ENCODE measurements around the gene NBPF1.
"Not testable (repeated sequence)": the region's sequence is repeated elsewhere in the genome, so short reads cannot be mapped to it uniquely, and the experiment has no call there.

NBPF1 gene

GRCh38 chr1:16644193-16644481, 30.8 kb upstream of the NBPF1 start:
- H3K4me3 ChIP-seq (ENCODE audit: low read length): peak overlapping the region; percentile 94
- DNase-seq (ENCODE audit: low read depth): no peak
- TF ChIP-seq CTCF (IDR thresholded peaks at IDR 0.05; ENCODE audit: insufficient read depth, low read depth, low read length, missing control alignments): no peak

GRCh38 chr1:16643476-16644192, 30.3 kb upstream of the NBPF1 start:
- peak overlapping the region; percentile 94 for H3K4me3 ChIP-seq (ENCODE audit: low read length)
- DNase-seq (ENCODE audit: low read depth): not testable (repeated sequence)

GRCh38 chr1:16643001-16643411, 29.6 kb upstream of the NBPF1 start:
- DNase-seq (ENCODE audit: low read depth); H3K4me3 ChIP-seq (ENCODE audit: low read length): not testable (repeated sequence)

DNA sequence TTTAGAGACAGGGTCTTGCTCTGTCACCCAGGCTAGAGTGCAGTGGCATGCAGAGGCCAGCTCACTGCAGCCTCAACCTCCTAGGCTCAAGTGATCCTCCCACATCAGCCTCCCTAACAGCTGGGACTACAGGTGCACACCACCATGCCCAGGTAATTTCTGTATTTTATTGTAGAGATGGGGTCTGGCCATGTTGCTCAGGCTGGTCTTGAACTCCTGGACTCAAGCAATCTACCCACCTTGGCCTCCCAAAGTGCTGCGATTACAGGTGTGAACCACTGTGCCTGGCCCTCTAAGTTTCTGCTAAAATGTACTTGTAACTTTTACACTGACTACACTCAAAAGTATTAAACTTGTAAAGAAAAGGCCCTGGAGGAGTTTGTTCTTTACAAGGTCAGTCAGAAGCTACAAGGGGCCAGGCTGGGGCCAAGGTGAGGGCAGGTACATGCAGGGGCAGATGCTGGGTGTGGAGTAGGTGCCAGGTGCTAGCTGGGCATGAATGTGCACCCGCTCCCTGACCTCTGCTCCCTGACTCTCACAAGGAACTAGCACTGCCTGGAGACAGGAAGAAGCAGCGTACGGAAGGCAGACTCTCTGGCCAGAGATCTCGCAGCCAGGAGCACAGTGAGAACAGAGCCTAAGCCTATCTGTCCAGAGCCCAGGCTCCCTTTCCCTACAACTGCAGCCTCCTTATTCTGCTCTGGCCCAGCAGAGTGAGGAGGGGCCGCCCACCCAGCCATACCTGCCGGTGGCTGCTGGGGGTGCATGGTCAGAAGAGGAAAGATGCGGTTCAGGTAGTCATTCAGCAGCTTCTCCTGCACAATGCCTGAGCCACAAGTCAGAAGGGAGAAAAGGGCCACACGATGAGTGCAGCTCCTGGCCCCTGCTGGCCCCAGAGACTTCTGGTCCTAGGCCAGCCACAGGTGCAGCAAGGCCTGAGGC, 28.9 kb upstream of the NBPF1 start:
- not testable (repeated sequence) for DNase-seq (ENCODE audit: low read depth); H3K4me3 ChIP-seq (ENCODE audit: low read length)

GRCh38 chr1:16641159-16641975, 28.0 kb upstream of the NBPF1 start:
- not testable (repeated sequence) for DNase-seq (ENCODE audit: low read depth); H3K4me3 ChIP-seq (ENCODE audit: low read length)

- not testable (repeated sequence) for DNase-seq (ENCODE audit: low read depth); H3K4me3 ChIP-seq (ENCODE audit: low read length)
Observed at GRCh38 chr1:16639091-16640031, 26.0 kb upstream of the NBPF1 start.

DNA sequence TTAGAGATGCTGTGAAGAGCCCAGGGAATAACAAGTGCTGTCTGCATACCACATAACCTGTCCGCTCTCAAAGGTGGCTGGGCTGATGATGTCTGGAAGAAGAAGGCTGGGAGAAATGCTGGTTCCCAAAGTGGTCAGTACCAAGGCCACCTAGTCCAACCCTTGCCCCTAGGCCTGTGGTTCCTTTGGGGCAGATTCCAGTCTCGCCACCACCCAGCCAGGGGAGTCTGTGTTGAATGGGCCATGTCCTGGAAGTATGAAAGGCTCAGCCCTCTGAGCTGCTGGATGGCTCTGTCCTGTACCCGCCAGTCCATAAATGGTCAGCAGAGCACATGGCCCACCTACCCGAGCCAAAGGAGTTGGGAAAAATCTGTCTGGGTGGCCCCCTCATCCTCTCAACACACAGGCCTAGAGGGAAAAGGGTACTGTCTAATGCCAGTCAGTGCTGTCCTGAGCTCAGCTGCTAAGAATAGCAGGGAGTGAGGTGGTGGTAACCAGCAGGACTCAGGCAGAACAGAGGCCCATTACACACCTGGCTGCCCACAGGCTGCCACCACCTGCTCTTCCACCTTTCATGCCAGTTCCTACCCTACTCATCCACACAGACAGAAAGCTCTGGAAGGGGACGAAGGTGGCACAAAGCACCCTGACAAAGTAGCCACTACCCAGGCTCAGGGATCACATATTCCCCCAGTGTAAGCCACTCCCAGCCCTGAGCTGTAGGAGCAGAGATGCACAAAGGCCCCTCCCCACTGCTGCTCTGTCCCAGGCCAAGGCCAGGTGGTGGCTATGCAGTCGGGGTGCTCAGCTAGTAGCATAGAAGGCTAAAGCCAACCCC, 24.8 kb upstream of the NBPF1 start:
- H3K4me3 ChIP-seq (ENCODE audit: low read length); DNase-seq (ENCODE audit: low read depth): not testable (repeated sequence)

- not testable (repeated sequence) for DNase-seq (ENCODE audit: low read depth); H3K4me3 ChIP-seq (ENCODE audit: low read length)
Observed at GRCh38 chr1:16636551-16637195, 23.3 kb upstream of the NBPF1 start.

DNA sequence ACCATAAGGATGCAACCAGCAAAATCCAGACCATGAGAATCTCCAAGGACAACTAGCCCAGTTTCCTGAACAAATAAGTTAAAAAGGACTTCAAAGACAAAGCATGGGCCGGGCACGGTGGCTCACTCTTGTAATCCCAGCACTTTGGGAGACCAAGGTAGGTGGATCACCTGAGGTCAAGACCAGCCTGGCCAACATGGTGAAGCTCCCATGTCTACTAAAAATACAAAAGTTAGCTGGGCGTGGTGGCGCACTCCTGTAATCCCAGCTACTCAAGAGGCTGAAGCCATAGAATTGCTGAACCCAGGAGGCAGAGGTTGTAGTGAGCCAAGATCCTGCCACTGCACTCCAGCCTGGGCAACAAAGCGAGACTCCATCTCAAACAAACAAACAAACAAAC, 22.6 kb upstream of the NBPF1 start:
- DNase-seq (ENCODE audit: low read depth); H3K4me3 ChIP-seq (ENCODE audit: low read length): not testable (repeated sequence)

- DNase-seq (ENCODE audit: low read depth); H3K4me3 ChIP-seq (ENCODE audit: low read length): not testable (repeated sequence)
Observed at GRCh38 chr1:16633540-16634282, 20.3 kb upstream of the NBPF1 start.

DNA sequence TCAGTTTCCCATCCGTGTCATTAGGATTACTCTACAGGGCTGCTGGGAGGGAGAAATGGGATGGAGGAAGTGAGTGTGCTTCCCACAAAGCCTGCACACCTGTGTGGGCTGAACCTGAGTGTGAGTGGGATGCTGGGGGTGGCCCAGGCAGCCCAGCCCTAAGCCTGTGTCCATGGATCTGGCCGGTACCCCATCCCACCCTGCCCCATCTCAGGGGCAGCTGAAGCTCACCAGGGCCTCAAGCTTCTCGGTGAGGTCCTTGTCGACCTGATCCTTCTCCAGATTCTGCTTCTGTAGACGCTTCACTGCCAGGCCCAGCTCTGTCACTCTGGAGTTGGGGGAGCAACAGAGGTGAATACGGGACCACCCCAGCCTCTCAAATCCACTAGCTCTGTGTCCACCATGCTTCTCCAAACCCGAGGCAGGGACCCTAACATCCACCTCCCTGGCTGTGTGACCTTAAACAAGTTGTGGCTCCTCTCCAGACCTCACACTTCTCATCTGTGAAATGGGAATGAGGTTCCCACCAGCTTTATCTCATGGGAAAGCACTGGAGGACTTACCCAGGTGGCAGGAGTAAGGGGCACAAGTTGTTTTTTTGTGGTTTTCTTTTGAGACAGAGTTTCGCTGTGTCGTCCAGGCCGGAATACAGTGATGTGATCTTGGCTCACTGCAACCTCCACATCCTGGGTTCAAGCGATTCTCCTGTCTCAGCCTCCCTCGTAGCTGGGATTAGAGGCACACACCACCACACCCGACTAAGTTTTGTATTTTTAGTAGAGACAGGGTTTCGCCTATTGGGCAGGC, 18.9 kb upstream of the NBPF1 start:
- not testable (repeated sequence) for DNase-seq (ENCODE audit: low read depth); H3K4me3 ChIP-seq (ENCODE audit: low read length)

All from epithelial cell of esophagus (primary cell).